ENCODE measurements around the gene TTC39C. TPM values are rescaled to one million over a fixed set of nuclear protein-coding genes. Genes with fewer than 3 reads are reported as not detected.

The TTC39C gene
- total RNA-seq, 3 donors from 2014 or later = 49.8 to 59.0 (median 53.0) TPM

DNA sequence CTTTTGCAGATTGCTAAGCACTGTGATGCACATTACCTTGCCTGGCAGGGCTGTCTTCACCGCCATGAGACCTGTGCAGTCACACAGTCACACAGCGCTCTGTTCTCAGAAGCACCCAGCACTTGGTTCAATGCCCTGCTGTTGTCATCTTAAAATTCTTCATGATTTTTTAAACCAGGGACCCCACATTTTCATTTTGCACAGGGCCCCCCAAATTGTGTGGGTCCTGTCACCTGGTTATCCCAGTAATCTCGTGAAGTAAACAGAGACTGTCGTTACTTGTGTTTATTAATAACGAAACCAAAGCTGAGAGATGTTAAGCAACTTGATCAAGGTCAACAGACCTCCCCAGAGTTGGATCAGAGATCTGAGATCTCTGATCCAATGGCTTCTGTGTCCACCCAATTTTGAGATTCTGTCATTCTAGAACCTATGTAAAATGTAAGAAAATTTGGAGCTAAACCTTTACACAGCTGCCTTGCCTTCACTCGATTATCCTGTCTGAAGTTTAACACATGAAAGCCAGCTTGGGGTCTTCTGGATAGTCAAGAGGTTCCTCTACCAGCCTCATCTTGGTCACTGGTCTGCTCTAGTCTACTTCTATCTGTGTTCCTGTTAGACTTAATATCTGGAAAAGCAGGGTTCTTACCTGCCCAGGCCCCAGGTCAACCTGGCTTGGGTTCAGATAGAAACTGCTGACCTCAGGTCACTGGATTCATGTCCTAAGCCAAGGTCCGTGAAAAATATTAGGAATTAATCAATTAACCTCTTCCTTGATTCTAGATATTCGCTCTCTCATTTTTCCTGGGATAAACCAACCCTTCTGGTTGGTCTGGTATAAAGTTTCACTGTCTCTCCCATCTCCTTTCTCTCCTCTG is 13.7 kb upstream of the TTC39C start:
- no peak for DNase-seq (ENCODE audit: low spot score in 2 of 2)

DNA sequence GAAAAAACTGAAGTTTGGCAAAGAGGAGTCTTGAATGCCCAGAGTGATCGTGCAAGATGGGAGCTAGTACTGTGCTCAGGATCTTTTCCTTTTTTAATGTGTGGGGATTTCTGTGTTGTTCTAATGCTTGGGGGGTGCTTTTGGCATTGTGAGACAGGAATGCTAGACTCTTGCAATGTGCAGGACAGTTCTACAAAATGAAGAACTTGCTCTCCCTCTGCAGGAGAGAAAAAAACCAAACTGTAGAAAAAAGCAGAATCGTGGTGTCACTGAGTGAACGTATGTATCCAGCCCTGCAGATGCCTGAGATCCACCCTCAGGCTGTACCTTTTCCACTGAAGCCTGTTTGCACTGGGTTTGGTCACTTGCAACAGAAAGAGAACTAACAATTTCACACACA is 12.1 kb upstream of the TTC39C start:
- intact Hi-C loops (cut with DNase I; ENCODE audit: low total_unique reads) = no loop called here
- H3K27me3 ChIP-seq = no peaks in the 10 kb centered on the region
- no peak overlapping the region for H3K4me3 ChIP-seq
- H3K9me3 ChIP-seq = no peaks in the 10 kb centered on the region
- no peaks in the 10 kb centered on the region for H3K4me1 ChIP-seq
- no peak for TF ChIP-seq CTCF (IDR thresholded peaks at IDR 0.05)
- TF ChIP-seq POLR2A (IDR thresholded peaks at IDR 0.05) = no peak
- no peak for TF ChIP-seq POLR2AphosphoS5 (IDR thresholded peaks at IDR 0.05)
- no peaks in the 10 kb centered on the region for H3K36me3 ChIP-seq
- no peak overlapping the region for H3K27ac ChIP-seq
- no peak for DNase-seq (ENCODE audit: low spot score in 2 of 2)

More for the DNA sequence above, 13.7 kb upstream of the TTC39C start:
- H3K4me3 ChIP-seq = no peak overlapping the region
- H3K27me3 ChIP-seq = no peaks in the 10 kb centered on the region
- H3K4me1 ChIP-seq = no peaks in the 10 kb centered on the region
- no peaks in the 10 kb centered on the region for H3K9me3 ChIP-seq
- H3K36me3 ChIP-seq = no peaks in the 10 kb centered on the region
- no peak for TF ChIP-seq CTCF (IDR thresholded peaks at IDR 0.05)
- TF ChIP-seq POLR2AphosphoS5 (IDR thresholded peaks at IDR 0.05) = no peak
- no peak for TF ChIP-seq POLR2A (IDR thresholded peaks at IDR 0.05)
- peak overlapping the region; percentile 40 to 61 for H3K27ac ChIP-seq
- intact Hi-C loops (cut with DNase I; ENCODE audit: low total_unique reads) = no loop called here

DNA sequence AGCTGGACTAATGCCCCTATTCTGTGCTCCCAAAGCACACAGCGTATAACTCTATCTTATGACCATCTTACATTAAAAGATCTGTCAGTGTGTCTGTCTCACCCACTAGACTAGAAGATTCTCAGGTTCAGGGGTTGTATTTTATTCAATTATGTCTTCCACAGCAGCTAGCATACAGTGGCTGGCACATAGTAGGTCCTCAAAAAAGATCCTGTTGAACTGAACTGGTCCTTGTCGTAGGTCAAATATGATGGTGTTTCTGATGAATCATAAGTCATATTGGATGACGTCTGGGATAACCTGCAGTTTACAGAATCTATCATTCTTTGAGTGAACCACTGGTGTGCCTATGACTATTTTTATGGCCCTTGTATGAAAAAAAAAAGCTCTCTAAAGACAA is 11.3 kb upstream of the TTC39C start:
- intact Hi-C loops (cut with DNase I; ENCODE audit: low total_unique reads) = no loop called here
- TF ChIP-seq POLR2A (IDR thresholded peaks at IDR 0.05) = no peak
- TF ChIP-seq CTCF (IDR thresholded peaks at IDR 0.05) = no peak
- TF ChIP-seq POLR2AphosphoS5 (IDR thresholded peaks at IDR 0.05) = no peak

GRCh38 chr18:24003903-24004640 is 10.5 kb upstream of the TTC39C start:
- TF ChIP-seq POLR2A (IDR thresholded peaks at IDR 0.05) = no peak
- no peak for TF ChIP-seq POLR2AphosphoS5 (IDR thresholded peaks at IDR 0.05)
- TF ChIP-seq CTCF (IDR thresholded peaks at IDR 0.05) = no peak
- Histone ChIP-seq H3K27ac (no peak overlapping the region), H3K4me1 (no peaks in the 10 kb centered on the region)

More for the DNA sequence above, 11.3 kb upstream of the TTC39C start:
- Histone ChIP-seq H3K27me3 (no peaks in the 10 kb centered on the region), H3K4me3 (no peak overlapping the region), H3K36me3 (no peaks in the 10 kb centered on the region), H3K4me1 (no peaks in the 10 kb centered on the region), H3K27ac (no peak overlapping the region), H3K9me3 (no peaks in the 10 kb centered on the region)
- no peak for DNase-seq (ENCODE audit: low spot score in 2 of 2)

More at GRCh38 chr18:24003903-24004640, 10.5 kb upstream of the TTC39C start:
- Histone ChIP-seq H3K36me3 (no peaks in the 10 kb centered on the region), H3K9me3 (no peaks in the 10 kb centered on the region), H3K4me3 (no peak overlapping the region), H3K27me3 (no peaks in the 10 kb centered on the region)
- DNase-seq (ENCODE audit: low spot score in 2 of 2) = no peak
- intact Hi-C loops (cut with DNase I; ENCODE audit: low total_unique reads) = no loop called here

Data from breast epithelium (tissue), 4 donors.